ENCODE data around the gene NTN5.
"Not testable (repeated sequence)": the region's sequence is repeated elsewhere in the genome, so short reads cannot be mapped to it uniquely, and the experiment has no call there.

The NTN5 gene

GRCh38 chr19:48708471-48708870 is 35.7 kb upstream of the NTN5 start:
- H3K4me3 ChIP-seq (ENCODE audit: low read length): no peak overlapping the region
- no peak for TF ChIP-seq CTCF (conservative IDR thresholded peaks at IDR 0.05; ENCODE audit: low read length)
- no peak for DNase-seq (ENCODE audit: low read depth)

GRCh38 chr19:48705431-48705830 is 32.6 kb upstream of the NTN5 start:
- DNase-seq (ENCODE audit: low read depth): peak; percentile 25
- H3K4me3 ChIP-seq (ENCODE audit: low read length): no peak overlapping the region
- TF ChIP-seq CTCF (conservative IDR thresholded peaks at IDR 0.05; ENCODE audit: low read length): no peak

- no peak for DNase-seq (ENCODE audit: low read depth)
- no peak overlapping the region for H3K4me3 ChIP-seq (ENCODE audit: low read length)
- TF ChIP-seq CTCF (conservative IDR thresholded peaks at IDR 0.05; ENCODE audit: low read length): no peak
Measured at GRCh38 chr19:48703316-48703715, 30.5 kb upstream of the NTN5 start.

GRCh38 chr19:48702701-48703100 is 29.9 kb upstream of the NTN5 start:
- TF ChIP-seq CTCF (conservative IDR thresholded peaks at IDR 0.05; ENCODE audit: low read length): no peak
- no peak for DNase-seq (ENCODE audit: low read depth)
- no peak overlapping the region for H3K4me3 ChIP-seq (ENCODE audit: low read length)

GRCh38 chr19:48698046-48698445 is 25.2 kb upstream of the NTN5 start:
- H3K4me3 ChIP-seq (ENCODE audit: low read length): no peak overlapping the region

GRCh38 chr19:48696353-48697010 is 23.7 kb upstream of the NTN5 start:
- TF ChIP-seq CTCF (conservative IDR thresholded peaks at IDR 0.05; ENCODE audit: low read length): no peak
- peak overlapping the region; percentile 26 for H3K4me3 ChIP-seq (ENCODE audit: low read length)
- DNase-seq (ENCODE audit: low read depth): no peak

More at GRCh38 chr19:48698046-48698445, 25.2 kb upstream of the NTN5 start:
- peak; percentile 73 for DNase-seq (ENCODE audit: low read depth)
- TF ChIP-seq CTCF (conservative IDR thresholded peaks at IDR 0.05; ENCODE audit: low read length): no peak

- H3K4me3 ChIP-seq (ENCODE audit: low read length): peak within 1 kb of the TSS; percentile 26
- DNase-seq (ENCODE audit: low read depth): no peak
- TF ChIP-seq CTCF (conservative IDR thresholded peaks at IDR 0.05; ENCODE audit: low read length): no peak
Measured at GRCh38 chr19:48695743-48696352, 23.0 kb upstream of the NTN5 start, which contains the start of gene FUT2. Gene FUT2 (plus strand): TSS chr19:48695971. CDS start chr19:48702957, 6,986 bp downstream.

- H3K4me3 ChIP-seq (ENCODE audit: low read length); DNase-seq (ENCODE audit: low read depth): not testable (repeated sequence)
Measured at GRCh38 chr19:48693629-48694028, 20.8 kb upstream of the NTN5 start.
